HG03196 (cell line): Measurements from ENCODE around the gene XAGE1A.
"Not testable (repeated sequence)": the region's sequence is repeated elsewhere in the genome, so short reads cannot be mapped to it uniquely, and the experiment has no call there.

Experiments used
- ATAC-seq: cut with Tn5 transposase; IDR thresholded peaks from one replicate; pipeline ENCODE4 v1.9.1; 2021; ENCODE audit not compliant: unreplicated experiment

Gene XAGE1A

GRCh38 chrX:52495545-52496418, at the start of gene XAGE1A:
Gene XAGE1A, plus strand, starts transcription at chrX:52495808. Its CDS starts 1,554 bp downstream, at chrX:52497362.
- ATAC-seq: not testable (repeated sequence)

GRCh38 chrX:52452031-52452430, 43.6 kb upstream of the XAGE1A start:
- not testable (repeated sequence) for ATAC-seq

GRCh38 chrX:52471301-52471700, 24.3 kb upstream of the XAGE1A start:
- not testable (repeated sequence) for ATAC-seq

GRCh38 chrX:52496419-52496772, 788 bp downstream of the XAGE1A start:
- ATAC-seq: not testable (repeated sequence)

GRCh38 chrX:52501362-52501761, 5.8 kb downstream of the XAGE1A start:
- not testable (repeated sequence) for ATAC-seq

- no peak for ATAC-seq
Measured at GRCh38 chrX:52504551-52504950, 8.9 kb downstream of the XAGE1A start.

GRCh38 chrX:52507331-52507730, 11.7 kb downstream of the XAGE1A start:
- ATAC-seq: no peak

GRCh38 chrX:52509916-52510315, 14.3 kb downstream of the XAGE1A start:
- ATAC-seq: no peak

- not testable (repeated sequence) for ATAC-seq
Measured at GRCh38 chrX:52511126-52511525, 15.5 kb downstream of the XAGE1A start.

- ATAC-seq: not testable (repeated sequence)
Measured at GRCh38 chrX:52516110-52516986, 20.7 kb downstream of the XAGE1A start.

- not testable (repeated sequence) for ATAC-seq
Measured at GRCh38 chrX:52516987-52517325, 21.3 kb downstream of the XAGE1A start, which contains the start of gene XAGE1B. Gene XAGE1B, minus strand, starts transcription at chrX:52517063. Its CDS starts 1,536 bp downstream, at chrX:52515527.

GRCh38 chrX:52541051-52541450, 45.4 kb downstream of the XAGE1A start:
- ATAC-seq: not testable (repeated sequence)

- no peak for ATAC-seq
Measured at GRCh38 chrX:52542311-52542710, 46.7 kb downstream of the XAGE1A start.

GRCh38 chrX:52544147-52544840, 48.7 kb downstream of the XAGE1A start:
- ATAC-seq: no peak

GRCh38 chrX:52548769-52549168, 53.2 kb downstream of the XAGE1A start:
- ATAC-seq: not testable (repeated sequence)
